Pancreas (tissue), 10 donors: Measurements from ENCODE around the gene TM7SF3. TPM values are rescaled to one million over a fixed set of nuclear protein-coding genes. Genes with fewer than 3 reads are reported as not detected.
A peak's percentile ranks its signal among the peaks of the same experiment; 100 is the strongest.

Experiments used
- ATAC-seq, 4 donors: fragments of 200-7000 bp; cut with Tn5 transposase; one replicate each; pipeline versions ENCODE4 v1.8.0 to v1.9.1; 2020; ENCODE audit warnings: mild to moderate bottlenecking in 4 of 4, moderate library complexity in 4 of 4
- DNase-seq, 6 donors: peaks; one replicate each; pipeline ENCODE4 v3.0.0-alpha.2; 2020
- FAIRE-seq: peaks from 2 replicates; lab custom pipeline; 2012; peaks lifted over from hg19 to GRCh38; lab: Jason Lieb, UNC
- H3K27ac ChIP-seq, 4 donors: fragments of 200-600 bp; sonication (generic); 1 replicate in 3 of 4; 2 replicates in 1 of 4; pipeline versions ENCODE4 v1.5.0 to v1.8.0; 2020
- H3K27me3 ChIP-seq, 4 donors: fragments of 200-600 bp; one replicate each; pipeline ENCODE4 v1.8.0; 2021
- H3K36me3 ChIP-seq, 3 donors: fragments of 200-600 bp; sonication (generic) in 1 of 3; one replicate each; pipeline versions ENCODE4 v1.5.0 to v1.8.0; 2020 to 2021
- H3K4me1 ChIP-seq, 3 donors: fragments of 200-600 bp; one replicate each; pipeline ENCODE4 v1.8.0; 2021
- H3K4me3 ChIP-seq, 4 donors: fragments of 200-600 bp; sonication (generic) in 2 of 4; one replicate each; pipeline versions ENCODE4 v1.5.0 to v1.8.0; 2020 to 2021
- H3K9me3 ChIP-seq, 4 donors: fragments of 200-600 bp; one replicate each; pipeline ENCODE4 v1.8.0; 2021
- CTCF ChIP-seq, 4 donors: fragments of 200-600 bp; sonication (generic) in 3 of 4; IDR thresholded peaks; one replicate each; pipeline versions ENCODE4 v1.5.0 to v1.8.0; 2021; ENCODE audit warnings: antibody characterized with exemption in 4 of 4
- WGBS, 2 donors: extraction: QIAGEN DNeasy Blood & Tissue Kit; methylation state at CpG; one replicate each; pipeline ENCODE4 v1.1.7; 2013; 5-methylcytosine and 5-hydroxymethylcytosine counted together
- intact Hi-C, 3 donors: fragments of 100-400 bp; cut with DNase I; formaldehyde crosslinking; loops; one replicate each; pipeline versions ENCODE4 v1.11.1 to v1.14.2; 2022
- polyA plus RNA-seq, 2 donors: library from polyadenylated mRNA; stranded (reverse); fragments of 200-250 nt; gene quantifications; one replicate each; pipeline ENCODE4 v1.2.3, GENCODE V29; 2013
- total RNA-seq, 6 donors: library from RNA; stranded (reverse); fragmentation: NEBNext Ultra II Directional in 4 of 6; extraction: Animal tissue kit (Norgen Biotek cat#: 25700) in 4 of 6; gene quantifications; one replicate each; pipeline versions ENCODE4 v1.2.1 to v1.2.4, GENCODE V29; 2021 to 2023
- donor health status: healthy with polysubstance abuse.
- donor health status: DM: no; HTN: no; CAD: no; lungs with moderate emphysema.
- donor health status: DM: no; HTN: no; CAD: no.
- donor health status: control.
- donor health status: control.
- donor health status: Bipolar disorder and iron deficiency.
- donor health status: DM: yes; HTN: yes; CAD: no.
- donor health status: DM: no; HTN: no; CAD: no.
- donor health status: DM: no; HTN: no; CAD: no.
- donor health status: DM: yes; HTN: yes; CAD: no.

TM7SF3 gene
- total and polyA plus RNA-seq, 8 donors, result 16.8 to 67.6 (median 51.6) TPM

DNA sequence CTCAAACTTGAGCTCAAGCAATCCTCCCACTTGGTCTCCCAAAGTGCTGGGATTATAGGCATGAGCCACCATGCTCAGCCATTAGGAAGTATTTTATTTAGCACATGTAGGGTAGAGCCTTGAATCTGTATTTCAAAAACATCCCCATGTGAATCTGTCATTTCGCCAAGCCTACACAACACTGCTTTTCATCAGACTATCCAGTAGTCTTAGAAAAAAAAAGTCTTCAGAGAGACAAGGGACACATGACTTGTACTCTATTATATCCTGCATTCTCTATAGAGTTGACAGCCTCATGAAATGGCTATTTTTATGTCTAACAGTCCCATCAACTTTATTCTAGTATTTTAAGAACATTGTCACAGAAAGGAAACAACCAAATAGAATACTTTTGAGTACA, 35.4 kb downstream of the TM7SF3 start:
- no peak overlapping the region for H3K27ac ChIP-seq
- DNase-seq (no peak), ATAC-seq (no peak), FAIRE-seq (no peak)
- H3K9me3 ChIP-seq, result no peaks in the 10 kb centered on the region
- H3K36me3 ChIP-seq, result peaks cover 0 to 45% (median 9%) of the 10 kb centered on the region in 3 donors
- 93 to 96% methylated on average over 1 of the region's 1 CpG for WGBS, 2 donors
- H3K27me3 ChIP-seq, result no peaks in the 10 kb centered on the region
- H3K4me3 ChIP-seq, result no peak overlapping the region
- no peaks in the 10 kb centered on the region for H3K4me1 ChIP-seq
- TF ChIP-seq CTCF (IDR thresholded peaks at IDR 0.05), result no peak
- intact Hi-C loops, result no loop called here

- WGBS, 2 donors, result 86 to 93% methylated on average over 2 of the region's 2 CpGs
- no peaks in the 10 kb centered on the region for H3K4me1 ChIP-seq
- TF ChIP-seq CTCF (IDR thresholded peaks at IDR 0.05), result no peak
- H3K4me3 ChIP-seq, result no peak overlapping the region
- intact Hi-C loops, result no loop called here
- no peaks in the 10 kb centered on the region for H3K27me3 ChIP-seq
- H3K27ac ChIP-seq, result no peak overlapping the region
- no peaks in the 10 kb centered on the region for H3K9me3 ChIP-seq
- no peak for FAIRE-seq
- H3K36me3 ChIP-seq, result peaks cover 0 to 55% (median 16%) of the 10 kb centered on the region in 3 donors
- DNase-seq, result no peak
- peak in 2 of 4 donors; percentile 52 to 60 for ATAC-seq
Measured at GRCh38 chr12:26976687-26977086, 37.5 kb downstream of the TM7SF3 start.

- no peak for ATAC-seq
- Histone ChIP-seq H3K4me1 (no peaks in the 10 kb centered on the region), H3K36me3 (peaks cover 0 to 47% (median 11%) of the 10 kb centered on the region in 3 donors), H3K27ac (no peak overlapping the region), H3K9me3 (no peaks in the 10 kb centered on the region), H3K27me3 (no peaks in the 10 kb centered on the region), H3K4me3 (no peak overlapping the region)
- no peak for TF ChIP-seq CTCF (IDR thresholded peaks at IDR 0.05)
- 80 to 84% methylated on average over 2 of the region's 2 CpGs for WGBS, 2 donors
- FAIRE-seq, result no peak
- intact Hi-C loops, result no loop called here
- DNase-seq, result no peak
Measured at GRCh38 chr12:26971963-26972362, 42.2 kb downstream of the TM7SF3 start.

GRCh38 chr12:26970136-26970535, 44.0 kb downstream of the TM7SF3 start:
- WGBS, 2 donors, result 95 to 99% methylated on average over 2 of the region's 2 CpGs
- TF ChIP-seq CTCF (IDR thresholded peaks at IDR 0.05), result no peak
- H3K27ac ChIP-seq, result no peak overlapping the region
- ATAC-seq (no peak), FAIRE-seq (no peak), DNase-seq (no peak)
- intact Hi-C loops, result no loop called here
- H3K36me3 ChIP-seq, result peaks cover 0 to 41% (median 11%) of the 10 kb centered on the region in 3 donors
- no peaks in the 10 kb centered on the region for H3K9me3 ChIP-seq
- H3K4me1 ChIP-seq, result no peaks in the 10 kb centered on the region
- no peak overlapping the region for H3K4me3 ChIP-seq
- H3K27me3 ChIP-seq, result no peaks in the 10 kb centered on the region

GRCh38 chr12:26966842-26967241, 47.3 kb downstream of the TM7SF3 start:
- intact Hi-C loops, result no loop called here
- no peak overlapping the region for H3K4me3 ChIP-seq
- no peaks in the 10 kb centered on the region for H3K4me1 ChIP-seq
- H3K27ac ChIP-seq, result no peak overlapping the region
- peaks cover 0 to 20% (median 0%) of the 10 kb centered on the region in 3 donors for H3K36me3 ChIP-seq
- FAIRE-seq, result no peak
- WGBS, 2 donors, result 83 to 88% methylated on average over 3 of the region's 3 CpGs
- no peaks in the 10 kb centered on the region for H3K27me3 ChIP-seq
- DNase-seq, result no peak
- no peak for ATAC-seq
- TF ChIP-seq CTCF (IDR thresholded peaks at IDR 0.05), result no peak
- H3K9me3 ChIP-seq, result no peaks in the 10 kb centered on the region
